Measurements from ENCODE around the gene MTFP1. TPM values are rescaled to one million over a fixed set of nuclear protein-coding genes. Genes with fewer than 3 reads are reported as not detected.
"Not testable (repeated sequence)": the region's sequence is repeated elsewhere in the genome, so short reads cannot be mapped to it uniquely, and the experiment has no call there.

Gene MTFP1
- polyA plus RNA-seq, 1 donor, result 9.9 TPM

DNA sequence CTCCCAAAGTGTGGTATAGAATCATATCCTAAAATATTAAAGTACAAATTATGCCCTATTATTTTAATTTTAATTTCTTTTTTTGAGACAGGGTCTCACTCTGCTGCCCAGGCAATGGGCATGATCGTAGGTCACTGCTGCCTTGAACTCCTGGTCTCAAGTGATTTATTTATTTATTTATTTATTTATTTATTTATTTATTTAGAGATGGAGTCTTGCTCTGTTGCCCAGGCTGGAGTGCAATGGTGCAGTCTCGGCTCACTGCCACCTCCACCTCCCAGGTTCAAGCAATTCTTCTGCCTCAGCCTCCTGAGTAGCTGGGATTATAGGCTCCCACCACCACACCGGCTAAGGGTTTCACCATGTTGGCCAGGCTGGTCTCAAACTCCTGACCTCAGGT is 24.5 kb upstream of the MTFP1 start:
- WGBS (ENCODE audit: insufficient coverage, low lambda C conversion rate), result 100% methylated on average over 1 of the region's 3 CpGs
- DNase-seq; H3K36me3 ChIP-seq (ENCODE audit: control insufficient read depth, insufficient read depth, low read length); H3K9me3 ChIP-seq (ENCODE audit: control insufficient read depth, low read depth, low read length); H3K4me3 ChIP-seq (ENCODE audit: low read length); H3K27ac ChIP-seq (ENCODE audit: low read length); H3K27me3 ChIP-seq (ENCODE audit: control insufficient read depth, insufficient read depth, low read length): not testable (repeated sequence)
- peaks cover 26% of the 10 kb centered on the region for H3K4me1 ChIP-seq (ENCODE audit: control insufficient read depth, insufficient read depth, low read length)

DNA sequence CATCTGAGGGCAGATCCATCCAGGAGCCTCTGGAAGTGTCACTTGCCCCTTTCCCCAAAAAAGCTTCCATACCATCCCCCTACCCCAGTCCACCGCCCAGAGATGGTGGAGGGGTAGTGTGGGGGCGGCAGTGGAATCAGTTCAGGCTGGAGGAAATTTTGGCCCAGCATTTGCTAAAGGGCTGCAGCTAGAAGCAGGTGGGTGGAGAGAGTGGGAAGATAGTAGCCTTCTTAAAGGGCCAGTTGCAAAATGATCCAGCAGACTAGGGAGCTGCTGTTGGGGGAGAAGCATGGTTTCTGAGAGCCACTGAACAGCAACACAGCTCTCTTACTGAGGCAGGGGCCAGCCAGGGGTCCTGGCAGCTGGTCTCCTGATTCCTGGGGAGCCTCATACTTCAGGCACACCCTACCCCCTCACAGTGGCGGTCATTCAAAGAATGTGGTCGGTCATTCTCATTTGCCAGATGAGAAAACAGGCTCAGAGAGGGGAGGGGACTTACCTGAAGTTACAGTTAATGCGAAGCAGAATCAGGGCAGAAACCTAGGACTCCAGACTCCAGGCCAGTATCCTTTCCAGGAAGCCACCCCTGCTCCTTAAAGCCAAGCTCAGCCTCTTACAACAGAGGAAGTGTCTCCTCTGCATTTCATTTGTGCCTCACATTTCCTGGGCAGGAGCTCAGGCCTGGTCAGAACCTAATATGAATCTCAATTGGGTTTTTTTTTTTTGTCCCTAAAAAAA is 23.4 kb upstream of the MTFP1 start:
- peaks cover 14% of the 10 kb centered on the region for H3K36me3 ChIP-seq (ENCODE audit: control insufficient read depth, insufficient read depth, low read length)
- H3K9me3 ChIP-seq (ENCODE audit: control insufficient read depth, low read depth, low read length), result no peaks in the 10 kb centered on the region
- H3K27me3 ChIP-seq (ENCODE audit: control insufficient read depth, insufficient read depth, low read length), result no peaks in the 10 kb centered on the region
- no peak overlapping the region for H3K4me3 ChIP-seq (ENCODE audit: low read length)
- H3K4me1 ChIP-seq (ENCODE audit: control insufficient read depth, insufficient read depth, low read length), result peaks cover 23% of the 10 kb centered on the region
- no peak overlapping the region for H3K27ac ChIP-seq (ENCODE audit: low read length)
- DNase-seq, result no peak
- no CpG with 5 or more reads among the region's 5 CpGs for WGBS (ENCODE audit: insufficient coverage, low lambda C conversion rate)

- peaks cover 17% of the 10 kb centered on the region for H3K36me3 ChIP-seq (ENCODE audit: control insufficient read depth, insufficient read depth, low read length)
- DNase-seq; H3K27ac ChIP-seq (ENCODE audit: low read length); H3K9me3 ChIP-seq (ENCODE audit: control insufficient read depth, low read depth, low read length); H3K4me3 ChIP-seq (ENCODE audit: low read length); H3K27me3 ChIP-seq (ENCODE audit: control insufficient read depth, insufficient read depth, low read length): not testable (repeated sequence)
- peaks cover 21% of the 10 kb centered on the region for H3K4me1 ChIP-seq (ENCODE audit: control insufficient read depth, insufficient read depth, low read length)
- no CpG with 5 or more reads among the region's 5 CpGs for WGBS (ENCODE audit: insufficient coverage, low lambda C conversion rate)
Observed at GRCh38 chr22:30402766-30403104, 22.8 kb upstream of the MTFP1 start.

- Histone ChIP-seq H3K4me3 (ENCODE audit: low read length) (no peak overlapping the region), H3K27ac (ENCODE audit: low read length) (no peak overlapping the region), H3K36me3 (ENCODE audit: control insufficient read depth, insufficient read depth, low read length) (peaks cover 31% of the 10 kb centered on the region), H3K4me1 (ENCODE audit: control insufficient read depth, insufficient read depth, low read length) (peaks cover 11% of the 10 kb centered on the region), H3K9me3 (ENCODE audit: control insufficient read depth, low read depth, low read length) (no peaks in the 10 kb centered on the region), H3K27me3 (ENCODE audit: control insufficient read depth, insufficient read depth, low read length) (no peaks in the 10 kb centered on the region)
- peak in 1 of 2 donors; percentile 40 for DNase-seq
- WGBS (ENCODE audit: insufficient coverage, low lambda C conversion rate), result no CpG with 5 or more reads among the region's 6 CpGs
Observed at GRCh38 chr22:30404307-30404706, 21.3 kb upstream of the MTFP1 start.

DNA sequence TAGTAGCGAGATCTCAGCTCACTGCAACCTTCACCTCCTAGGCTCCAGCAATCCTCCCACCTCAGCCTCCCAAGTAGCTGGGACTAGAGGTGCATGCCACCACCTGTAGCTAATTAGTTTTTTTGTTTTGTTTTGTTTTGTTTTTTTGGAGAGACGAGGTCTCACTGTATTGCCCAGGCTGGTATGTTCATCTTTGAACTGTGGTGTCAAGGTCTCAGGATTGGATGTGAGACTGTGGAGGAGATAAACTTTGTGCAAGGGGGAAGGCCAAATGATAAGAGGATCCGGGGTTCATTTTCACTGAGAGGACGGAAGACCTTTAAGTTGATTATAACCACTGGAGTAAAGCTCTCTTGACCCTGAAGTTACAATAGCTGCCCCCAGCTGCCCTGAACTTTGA is 19.8 kb upstream of the MTFP1 start:
- H3K9me3 ChIP-seq (ENCODE audit: control insufficient read depth, low read depth, low read length), result no peaks in the 10 kb centered on the region
- WGBS (ENCODE audit: insufficient coverage, low lambda C conversion rate), result no CpG with 5 or more reads among the region's 4 CpGs
- H3K4me1 ChIP-seq (ENCODE audit: control insufficient read depth, insufficient read depth, low read length), result peaks cover 11% of the 10 kb centered on the region
- H3K27ac ChIP-seq (ENCODE audit: low read length), result peak overlapping the region; percentile 8
- peaks cover 35% of the 10 kb centered on the region for H3K36me3 ChIP-seq (ENCODE audit: control insufficient read depth, insufficient read depth, low read length)
- H3K27me3 ChIP-seq (ENCODE audit: control insufficient read depth, insufficient read depth, low read length), result no peaks in the 10 kb centered on the region
- no peak for DNase-seq
- no peak overlapping the region for H3K4me3 ChIP-seq (ENCODE audit: low read length)

- no peaks in the 10 kb centered on the region for H3K27me3 ChIP-seq (ENCODE audit: control insufficient read depth, insufficient read depth, low read length)
- H3K36me3 ChIP-seq (ENCODE audit: control insufficient read depth, insufficient read depth, low read length), result peaks cover 39% of the 10 kb centered on the region
- peaks cover 11% of the 10 kb centered on the region for H3K4me1 ChIP-seq (ENCODE audit: control insufficient read depth, insufficient read depth, low read length)
- no peaks in the 10 kb centered on the region for H3K9me3 ChIP-seq (ENCODE audit: control insufficient read depth, low read depth, low read length)
- no peak overlapping the region for H3K4me3 ChIP-seq (ENCODE audit: low read length)
- H3K27ac ChIP-seq (ENCODE audit: low read length), result no peak overlapping the region
- WGBS (ENCODE audit: insufficient coverage, low lambda C conversion rate), result 100% methylated on average over 3 of the region's 6 CpGs
- DNase-seq, result no peak
Observed at GRCh38 chr22:30406400-30406799, 19.2 kb upstream of the MTFP1 start.

DNA sequence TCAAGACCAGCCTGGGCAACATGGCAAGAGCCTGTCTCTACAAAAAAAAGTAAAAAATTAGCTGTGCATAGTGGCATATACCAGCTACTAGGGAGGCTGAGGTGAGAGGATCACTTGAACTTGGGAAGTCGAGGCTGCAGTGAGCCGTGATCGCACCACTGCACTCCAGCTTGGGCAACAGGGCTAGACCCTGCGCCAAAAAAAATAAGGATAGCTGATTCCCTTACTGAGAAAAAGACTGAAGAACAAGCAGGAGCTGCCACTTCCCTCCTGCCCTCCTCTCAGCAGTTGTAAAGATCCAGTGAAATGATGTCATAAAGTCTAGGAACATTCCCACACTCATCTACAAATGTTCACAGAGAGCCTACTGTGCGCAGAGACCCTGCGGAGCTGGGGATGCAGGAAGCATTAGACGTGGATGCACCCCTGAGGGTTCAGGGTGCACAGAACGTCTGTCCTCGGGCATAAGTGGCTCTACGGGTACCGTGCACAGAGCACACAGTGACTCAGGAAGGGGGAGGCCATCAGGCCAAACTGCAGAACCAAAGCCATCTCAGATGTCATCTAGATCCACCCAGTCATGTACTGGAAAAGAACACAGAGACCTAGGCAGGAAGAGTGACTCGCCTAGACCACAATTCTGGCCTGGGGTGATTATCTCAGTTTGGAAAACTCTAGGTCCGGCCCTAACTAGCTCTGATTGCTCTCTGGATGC is 17.0 kb upstream of the MTFP1 start:
- Histone ChIP-seq H3K36me3 (ENCODE audit: control insufficient read depth, insufficient read depth, low read length) (peaks cover 54% of the 10 kb centered on the region), H3K9me3 (ENCODE audit: control insufficient read depth, low read depth, low read length) (no peaks in the 10 kb centered on the region), H3K4me3 (ENCODE audit: low read length) (no peak overlapping the region), H3K27me3 (ENCODE audit: control insufficient read depth, insufficient read depth, low read length) (no peaks in the 10 kb centered on the region), H3K4me1 (ENCODE audit: control insufficient read depth, insufficient read depth, low read length) (peaks cover 11% of the 10 kb centered on the region), H3K27ac (ENCODE audit: low read length) (no peak overlapping the region)
- DNase-seq, result no peak
- no CpG with 5 or more reads among the region's 13 CpGs for WGBS (ENCODE audit: insufficient coverage, low lambda C conversion rate)

DNA sequence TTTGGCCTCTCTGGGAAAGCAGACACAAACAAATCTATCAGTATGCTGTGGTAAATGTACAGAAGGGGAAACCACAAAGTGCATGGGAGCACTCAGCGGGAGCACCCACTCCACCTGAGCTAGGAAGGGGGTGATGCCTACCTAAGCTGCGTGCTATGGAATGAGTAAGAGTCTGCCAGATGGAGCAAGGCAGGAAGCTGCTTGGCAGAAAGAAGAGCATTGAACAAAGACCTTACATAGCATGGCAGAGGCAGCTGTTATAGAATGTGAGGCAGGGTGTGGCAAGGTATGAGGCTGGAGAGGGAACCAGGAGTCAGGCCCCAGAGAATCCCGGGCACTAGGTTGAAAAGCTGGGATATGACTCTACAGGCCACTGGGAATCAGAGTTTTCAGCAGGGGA is 13.8 kb upstream of the MTFP1 start:
- peaks cover 12% of the 10 kb centered on the region for H3K4me1 ChIP-seq (ENCODE audit: control insufficient read depth, insufficient read depth, low read length)
- H3K27me3 ChIP-seq (ENCODE audit: control insufficient read depth, insufficient read depth, low read length), result no peaks in the 10 kb centered on the region
- WGBS (ENCODE audit: insufficient coverage, low lambda C conversion rate), result no CpG with 5 or more reads among the region's 3 CpGs
- DNase-seq, result no peak
- no peak overlapping the region for H3K4me3 ChIP-seq (ENCODE audit: low read length)
- no peaks in the 10 kb centered on the region for H3K9me3 ChIP-seq (ENCODE audit: control insufficient read depth, low read depth, low read length)
- H3K36me3 ChIP-seq (ENCODE audit: control insufficient read depth, insufficient read depth, low read length), result peaks cover 70% of the 10 kb centered on the region
- H3K27ac ChIP-seq (ENCODE audit: low read length), result no peak overlapping the region

- Histone ChIP-seq H3K4me1 (ENCODE audit: control insufficient read depth, insufficient read depth, low read length) (peaks cover 24% of the 10 kb centered on the region), H3K27me3 (ENCODE audit: control insufficient read depth, insufficient read depth, low read length) (no peaks in the 10 kb centered on the region), H3K9me3 (ENCODE audit: control insufficient read depth, low read depth, low read length) (no peaks in the 10 kb centered on the region), H3K36me3 (ENCODE audit: control insufficient read depth, insufficient read depth, low read length) (peaks cover 68% of the 10 kb centered on the region), H3K4me3 (ENCODE audit: low read length) (no peak overlapping the region), H3K27ac (ENCODE audit: low read length) (no peak overlapping the region)
- WGBS (ENCODE audit: insufficient coverage, low lambda C conversion rate), result 100% methylated on average over 2 of the region's 4 CpGs
- no peak for DNase-seq
Observed at GRCh38 chr22:30413001-30413400, 12.6 kb upstream of the MTFP1 start.

DNA sequence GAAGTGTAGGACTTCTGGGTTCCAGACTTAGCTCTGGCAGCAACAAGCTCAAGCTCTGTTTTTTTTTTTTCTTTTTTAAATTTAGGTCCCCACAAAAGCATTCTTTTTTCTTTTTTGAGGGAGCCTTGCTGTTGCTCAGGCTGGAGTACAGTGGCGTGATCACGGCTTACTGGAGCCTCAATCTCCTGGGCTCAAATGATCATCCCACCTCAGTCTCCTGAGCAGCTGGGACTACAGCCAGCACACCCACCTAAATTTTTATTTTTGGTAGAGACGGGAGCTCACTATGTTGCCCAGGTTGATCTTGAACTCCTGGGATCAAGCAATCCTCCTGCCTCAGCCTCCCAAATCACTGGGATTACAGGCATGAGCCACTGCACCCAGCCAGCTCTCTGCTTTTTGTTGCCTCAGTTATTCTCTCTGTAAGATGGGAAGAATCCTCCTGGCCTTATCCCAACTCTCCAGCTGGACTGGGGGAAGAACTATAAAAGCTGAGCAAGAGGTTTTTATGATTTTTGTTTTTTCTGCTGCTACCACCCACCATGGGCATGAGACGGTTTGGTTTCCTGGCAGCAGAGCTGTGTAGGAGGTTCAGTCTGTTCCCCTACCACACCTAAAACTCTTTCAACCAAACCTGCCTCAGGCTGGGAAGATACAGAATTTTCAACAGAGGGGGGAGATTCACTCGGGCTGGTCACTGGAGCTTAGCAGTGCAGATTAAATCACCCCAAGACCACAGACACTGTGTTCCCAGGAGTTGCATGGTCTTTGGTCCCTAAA is 11.6 kb upstream of the MTFP1 start:
- H3K36me3 ChIP-seq (ENCODE audit: control insufficient read depth, insufficient read depth, low read length), result peaks cover 61% of the 10 kb centered on the region
- H3K27ac ChIP-seq (ENCODE audit: low read length), result no peak overlapping the region
- H3K27me3 ChIP-seq (ENCODE audit: control insufficient read depth, insufficient read depth, low read length), result no peaks in the 10 kb centered on the region
- no peak for DNase-seq
- no CpG with 5 or more reads among the region's 5 CpGs for WGBS (ENCODE audit: insufficient coverage, low lambda C conversion rate)
- no peak overlapping the region for H3K4me3 ChIP-seq (ENCODE audit: low read length)
- no peaks in the 10 kb centered on the region for H3K9me3 ChIP-seq (ENCODE audit: control insufficient read depth, low read depth, low read length)
- peaks cover 32% of the 10 kb centered on the region for H3K4me1 ChIP-seq (ENCODE audit: control insufficient read depth, insufficient read depth, low read length)
